Left lung (tissue), 10 donors: Measurements from ENCODE around the gene AGBL1. TPM values are rescaled to one million over a fixed set of nuclear protein-coding genes. Genes with fewer than 3 reads are reported as not detected.

Experiments
- ATAC-seq: fragments of 200-7000 bp; cut with Tn5 transposase; one replicate; pipeline ENCODE4 v1.9.1; 2020; ENCODE audit warnings: moderate library complexity
- DNase-seq, 4 donors: peaks; one replicate each; pipeline ENCODE4 v3.0.0-alpha.2; 2013 to 2020
- H3K27ac ChIP-seq, 2 donors: fragments of 200-600 bp; sonication (generic) in 1 of 2; one replicate each; pipeline versions ENCODE4 v1.5.0 to v1.8.0; 2020 to 2021
- H3K27me3 ChIP-seq, 2 donors: fragments of 200-600 bp; sonication (generic) in 1 of 2; one replicate each; pipeline versions ENCODE4 v1.5.0 to v1.8.0; 2020 to 2021
- H3K36me3 ChIP-seq, 2 donors: fragments of 200-600 bp; sonication (generic) in 1 of 2; one replicate each; pipeline versions ENCODE4 v1.5.0 to v1.8.0; 2020 to 2021
- H3K4me1 ChIP-seq, 2 donors: fragments of 200-600 bp; one replicate each; pipeline ENCODE4 v1.8.0; 2021
- H3K4me3 ChIP-seq, 2 donors: fragments of 200-600 bp; sonication (generic) in 1 of 2; one replicate each; pipeline versions ENCODE4 v1.5.0 to v1.8.0; 2020 to 2021; ENCODE audit warnings: mild to moderate bottlenecking in 1 of 2
- H3K9me3 ChIP-seq, 2 donors: fragments of 200-600 bp; sonication (generic) in 1 of 2; one replicate each; pipeline versions ENCODE4 v1.5.0 to v1.8.0; 2020 to 2021
- intact Hi-C, 2 donors: fragments of 100-400 bp; cut with DNase I; formaldehyde crosslinking; loops; one replicate each; pipeline versions ENCODE4 v1.11.2 to v1.14.2; 2022
- polyA plus RNA-seq, 6 donors: library from polyadenylated mRNA; unstranded; fragments of 120-200 nt; gene quantifications; one replicate each; pipeline ENCODE4 v1.2.1, GENCODE V29; 2013; ENCODE audit not compliant: insufficient read length in 6 of 6
- total RNA-seq, 2 donors: library from RNA; stranded (reverse); fragmentation: NEBNext Ultra II Directional; extraction: Animal tissue kit (Norgen Biotek cat#: 25700); gene quantifications; one replicate each; pipeline ENCODE4 v1.2.1, GENCODE V29; 2021
- TF ChIP-seq, protein P1 (sequence below), 2 donors: fragments of 200-600 bp; sonication (generic) in 1 of 2; IDR thresholded peaks; one replicate each; pipeline versions ENCODE4 v1.5.0 to v1.8.0; 2021; ENCODE audit warnings: antibody characterized with exemption in 2 of 2
- donor health status: DM: no; HTN: yes; CAD: no.
- donor health status: DM: no; HTN: no; CAD: no.

The AGBL1 gene
- total and polyA plus RNA-seq, 8 donors, result 0.01 to 3.3 (median 0.11) TPM; not detected in 1

- Histone ChIP-seq H3K9me3 (no peaks in the 10 kb centered on the region), H3K27ac (no peak overlapping the region), H3K36me3 (no peaks in the 10 kb centered on the region), H3K4me1 (no peaks in the 10 kb centered on the region), H3K4me3 (no peak overlapping the region), H3K27me3 (no peaks in the 10 kb centered on the region)
- TF ChIP-seq, protein P1, sequence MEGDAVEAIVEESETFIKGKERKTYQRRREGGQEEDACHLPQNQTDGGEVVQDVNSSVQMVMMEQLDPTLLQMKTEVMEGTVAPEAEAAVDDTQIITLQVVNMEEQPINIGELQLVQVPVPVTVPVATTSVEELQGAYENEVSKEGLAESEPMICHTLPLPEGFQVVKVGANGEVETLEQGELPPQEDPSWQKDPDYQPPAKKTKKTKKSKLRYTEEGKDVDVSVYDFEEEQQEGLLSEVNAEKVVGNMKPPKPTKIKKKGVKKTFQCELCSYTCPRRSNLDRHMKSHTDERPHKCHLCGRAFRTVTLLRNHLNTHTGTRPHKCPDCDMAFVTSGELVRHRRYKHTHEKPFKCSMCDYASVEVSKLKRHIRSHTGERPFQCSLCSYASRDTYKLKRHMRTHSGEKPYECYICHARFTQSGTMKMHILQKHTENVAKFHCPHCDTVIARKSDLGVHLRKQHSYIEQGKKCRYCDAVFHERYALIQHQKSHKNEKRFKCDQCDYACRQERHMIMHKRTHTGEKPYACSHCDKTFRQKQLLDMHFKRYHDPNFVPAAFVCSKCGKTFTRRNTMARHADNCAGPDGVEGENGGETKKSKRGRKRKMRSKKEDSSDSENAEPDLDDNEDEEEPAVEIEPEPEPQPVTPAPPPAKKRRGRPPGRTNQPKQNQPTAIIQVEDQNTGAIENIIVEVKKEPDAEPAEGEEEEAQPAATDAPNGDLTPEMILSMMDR (IDR thresholded peaks at IDR 0.05), result no peak
- intact Hi-C loops, result no loop called here
- no peak for DNase-seq
- ATAC-seq, result no peak
These were observed 762.5 kb downstream of the AGBL1 start for GRCh38 chr15:86842199-86842598.

- Histone ChIP-seq H3K4me1 (no peaks in the 10 kb centered on the region), H3K27ac (no peak overlapping the region), H3K27me3 (no peaks in the 10 kb centered on the region), H3K36me3 (no peaks in the 10 kb centered on the region), H3K4me3 (no peak overlapping the region), H3K9me3 (no peaks in the 10 kb centered on the region)
- ATAC-seq (no peak), DNase-seq (no peak)
- TF ChIP-seq, protein P1 (IDR thresholded peaks at IDR 0.05), result no peak
- intact Hi-C loops, result no loop called here
These were observed 766.4 kb downstream of the AGBL1 start for GRCh38 chr15:86846036-86846435.

GRCh38 chr15:86849136-86849535, 769.5 kb downstream of the AGBL1 start:
- DNase-seq (no peak), ATAC-seq (no peak)
- TF ChIP-seq, protein P1 (IDR thresholded peaks at IDR 0.05), result no peak
- Histone ChIP-seq H3K4me3 (no peak overlapping the region), H3K9me3 (no peaks in the 10 kb centered on the region), H3K4me1 (no peaks in the 10 kb centered on the region), H3K27ac (no peak overlapping the region), H3K36me3 (no peaks in the 10 kb centered on the region), H3K27me3 (no peaks in the 10 kb centered on the region)
- intact Hi-C loops, result no loop called here

DNA sequence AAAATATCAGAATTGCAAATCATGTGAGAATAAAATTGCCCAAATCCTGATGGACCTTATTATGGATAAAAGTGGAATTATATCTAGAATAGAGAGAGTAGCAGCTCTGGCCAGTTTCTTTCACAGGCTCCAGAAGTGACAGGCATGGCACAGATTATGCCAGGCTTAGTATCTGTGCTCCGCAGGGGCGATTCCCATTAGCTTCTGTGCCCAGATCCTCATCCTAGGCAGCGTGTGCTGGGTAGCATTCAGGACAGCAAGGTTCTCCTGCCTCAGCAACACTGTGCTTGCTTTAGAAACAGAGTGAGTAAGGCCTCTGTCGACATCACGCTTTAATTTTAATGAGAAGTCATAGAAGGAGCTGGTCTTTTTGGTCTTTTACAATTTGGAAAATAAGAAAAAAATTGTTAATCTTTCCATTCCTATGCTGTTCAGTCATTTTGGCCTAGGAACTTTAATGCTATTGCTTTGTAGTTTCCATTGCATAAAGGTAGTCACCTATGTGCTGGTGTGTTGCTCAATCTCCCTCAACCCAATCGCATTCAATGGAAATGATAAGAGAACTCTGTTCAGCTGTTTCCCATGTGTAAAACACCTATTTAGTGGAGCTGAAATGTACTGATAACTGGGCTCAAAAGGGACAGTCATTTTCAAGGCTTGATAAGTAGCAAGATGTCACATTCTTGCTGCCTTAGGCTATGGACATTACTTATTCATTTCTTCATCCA, 770.1 kb downstream of the AGBL1 start:
- H3K9me3 ChIP-seq, result no peaks in the 10 kb centered on the region
- TF ChIP-seq, protein P1 (IDR thresholded peaks at IDR 0.05), result no peak
- no peak for DNase-seq
- H3K4me3 ChIP-seq, result no peak overlapping the region
- ATAC-seq, result no peak
- no peak overlapping the region for H3K27ac ChIP-seq
- no peaks in the 10 kb centered on the region for H3K4me1 ChIP-seq
- no peaks in the 10 kb centered on the region for H3K36me3 ChIP-seq
- H3K27me3 ChIP-seq, result no peaks in the 10 kb centered on the region
- intact Hi-C loops, result no loop called here

DNA sequence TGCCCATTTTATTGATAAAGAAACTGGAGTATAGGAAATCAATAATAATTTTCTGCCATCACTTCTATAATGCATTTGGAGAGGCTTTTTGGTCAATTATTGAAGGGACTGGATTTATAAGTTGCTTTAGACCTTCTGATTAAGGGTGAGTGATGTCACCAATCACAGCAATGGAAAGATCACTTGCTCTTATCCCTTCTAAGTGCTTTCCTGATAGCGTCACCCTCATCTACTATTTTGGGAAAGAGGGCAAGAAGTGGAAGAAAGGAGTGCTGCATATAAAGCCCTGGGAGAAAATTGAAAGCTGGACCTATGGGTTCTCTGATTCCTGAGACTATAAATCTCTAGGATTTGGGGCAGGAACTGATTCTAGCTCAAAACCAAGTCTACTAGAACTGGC, 771.3 kb downstream of the AGBL1 start:
- TF ChIP-seq, protein P1 (IDR thresholded peaks at IDR 0.05), result no peak
- Histone ChIP-seq H3K27ac (no peak overlapping the region), H3K27me3 (no peaks in the 10 kb centered on the region), H3K4me1 (no peaks in the 10 kb centered on the region), H3K4me3 (no peak overlapping the region), H3K36me3 (no peaks in the 10 kb centered on the region), H3K9me3 (no peaks in the 10 kb centered on the region)
- intact Hi-C loops, result no loop called here
- ATAC-seq, result no peak
- DNase-seq, result no peak
